GM19328 (cell line): ENCODE results near the gene SIGLEC6.

Experiments used
- ATAC-seq: cut with Tn5 transposase; IDR thresholded peaks from one replicate; pipeline ENCODE4 v1.9.1; 2021; ENCODE audit warnings: mild to moderate bottlenecking, moderate library complexity; ENCODE audit not compliant: unreplicated experiment

The SIGLEC6 gene

DNA sequence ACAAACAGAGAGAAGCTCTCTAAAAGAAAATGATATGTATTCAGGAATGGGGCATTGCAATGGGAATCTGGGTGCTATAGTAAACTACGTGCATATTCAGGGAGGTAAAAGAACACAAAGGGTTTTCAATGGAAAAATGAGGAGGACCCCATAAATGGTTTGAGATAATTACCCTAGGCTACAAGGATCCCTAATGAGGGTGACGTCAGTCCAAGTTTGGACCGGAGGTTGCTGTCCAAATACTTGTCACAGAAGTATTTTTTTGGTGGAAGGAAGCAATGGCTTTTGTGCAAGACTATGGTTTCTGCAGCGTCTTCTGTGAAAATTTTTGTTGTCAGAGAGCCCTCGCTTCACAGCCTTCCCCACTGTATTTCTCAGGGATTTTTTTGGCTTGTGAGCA lies 54.1 kb downstream of the SIGLEC6 start:
- no peak for ATAC-seq

DNA sequence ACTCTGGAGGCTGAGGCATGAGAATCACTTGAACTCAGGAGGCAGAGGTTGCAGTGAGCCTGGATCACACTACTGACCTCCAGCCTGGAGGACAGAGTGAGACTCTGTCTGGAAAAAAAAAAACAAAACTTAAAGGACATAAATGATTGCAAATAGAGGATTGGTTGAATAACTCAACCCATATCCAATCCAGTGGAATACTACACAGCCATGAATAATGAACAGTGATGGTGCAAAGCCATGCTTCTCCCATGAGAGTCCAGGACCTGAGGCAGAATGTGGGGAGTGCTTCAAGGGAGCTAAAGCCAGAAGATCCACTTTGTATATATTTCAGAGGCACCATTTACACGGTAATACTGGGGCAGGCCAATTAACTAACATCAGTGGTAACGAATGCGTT lies 55.3 kb downstream of the SIGLEC6 start:
- no peak for ATAC-seq

DNA sequence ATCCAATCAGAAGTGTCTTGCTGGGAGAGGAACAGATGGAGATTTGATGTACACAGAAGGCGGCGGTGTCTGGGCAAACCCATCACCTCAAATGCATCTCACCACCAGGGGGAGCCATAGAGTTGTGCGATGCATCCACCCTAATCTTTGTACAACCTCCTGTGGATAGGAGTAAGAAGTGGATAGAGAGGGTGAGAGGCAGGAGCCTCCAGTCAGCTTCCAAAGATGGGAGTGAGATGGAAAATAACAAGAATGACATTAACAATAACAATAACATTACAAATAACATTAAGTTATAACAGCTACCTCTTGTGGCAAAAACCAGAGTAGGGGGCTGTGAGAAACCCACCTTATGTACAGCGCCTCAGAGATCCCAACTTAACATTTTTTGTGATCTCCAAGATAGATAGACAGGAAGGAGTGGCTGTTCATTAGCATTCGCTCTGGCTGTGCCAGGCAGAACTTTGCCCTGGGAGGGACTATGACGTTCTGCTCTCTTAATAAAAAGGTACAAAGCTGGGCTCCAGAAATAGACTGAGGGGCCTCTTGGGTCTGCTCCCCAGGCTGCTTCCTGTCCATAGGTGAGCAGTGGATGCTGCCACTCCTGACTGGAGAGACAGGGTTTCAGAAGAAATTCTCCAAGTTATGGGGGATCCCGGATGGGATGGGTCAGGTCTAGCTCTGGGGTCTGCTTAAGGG lies 58.3 kb downstream of the SIGLEC6 start:
- no peak for ATAC-seq

DNA sequence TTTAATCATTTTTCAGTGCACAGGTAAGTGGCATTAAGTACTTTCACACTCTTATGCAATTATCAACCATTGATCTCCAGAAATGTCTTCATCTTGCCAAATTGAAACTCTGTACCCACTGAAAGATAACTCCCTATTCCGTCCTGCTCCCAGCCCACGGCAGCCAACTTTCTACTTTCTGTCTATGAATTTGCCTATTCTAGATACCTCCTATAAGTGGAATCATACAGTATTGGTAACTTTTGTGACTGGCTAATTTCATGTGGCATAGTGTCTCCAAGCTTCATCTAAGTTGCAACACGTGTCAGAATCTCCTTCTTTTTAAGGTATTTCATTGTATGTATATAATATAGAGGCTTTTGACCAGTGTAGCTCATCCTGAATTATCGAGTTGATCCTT lies 58.9 kb downstream of the SIGLEC6 start:
- no peak for ATAC-seq

DNA sequence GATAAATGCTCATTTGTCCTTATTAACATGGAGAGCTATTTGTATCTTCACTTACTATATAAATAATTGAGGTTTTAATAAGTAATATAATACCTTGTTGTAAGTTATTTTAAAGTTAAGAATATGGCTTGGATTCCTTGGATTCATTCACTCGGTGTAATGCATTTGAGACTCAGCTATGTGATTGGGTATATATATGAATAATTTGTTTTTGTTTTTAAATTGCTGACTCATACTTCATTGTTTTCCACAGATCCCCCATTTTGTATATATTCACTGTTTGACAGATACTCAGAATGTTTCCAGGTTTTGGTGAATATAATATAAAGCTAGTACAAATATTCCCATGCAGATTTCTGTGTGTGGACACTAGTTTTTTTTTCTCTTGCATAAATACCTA lies 59.9 kb downstream of the SIGLEC6 start:
- ATAC-seq: no peak

DNA sequence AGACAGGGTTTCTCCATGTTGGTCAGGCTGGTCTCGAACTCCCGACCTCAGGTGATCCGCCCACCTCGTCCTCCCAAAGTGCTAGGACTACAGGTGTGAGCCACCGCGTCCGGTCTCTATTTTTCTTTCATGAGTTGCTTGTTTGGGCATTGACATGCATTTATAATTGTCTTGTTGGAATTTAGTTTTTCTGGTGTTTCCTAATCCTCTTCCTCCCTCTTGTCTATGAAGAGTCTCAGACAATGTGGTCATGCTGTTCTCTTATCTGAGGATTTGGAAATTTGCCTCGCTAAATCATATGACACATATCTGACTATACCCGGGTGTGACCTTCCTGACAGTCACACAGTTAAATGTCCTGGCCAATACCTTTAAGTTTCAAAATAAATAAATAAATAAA lies 60.5 kb downstream of the SIGLEC6 start:
- no peak for ATAC-seq

DNA sequence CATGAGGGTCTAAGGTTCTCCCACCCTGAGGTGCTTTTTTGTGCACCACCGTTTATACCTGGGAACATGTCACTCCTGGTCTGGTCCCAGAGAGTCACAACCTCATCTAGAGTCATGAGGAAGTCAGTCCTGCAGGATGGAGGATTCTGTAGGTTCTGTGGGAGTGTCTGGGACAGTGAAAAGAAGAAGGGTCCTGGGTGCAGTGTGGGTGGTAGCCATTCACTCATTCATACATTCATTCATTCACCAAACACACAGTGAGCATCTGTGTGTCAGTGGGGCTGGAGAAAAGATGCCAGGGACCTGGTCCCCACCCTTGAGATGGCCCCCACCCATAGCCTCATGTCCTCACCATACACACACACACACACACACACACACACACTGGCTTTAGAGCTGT lies 61.8 kb downstream of the SIGLEC6 start:
- no peak for ATAC-seq

DNA sequence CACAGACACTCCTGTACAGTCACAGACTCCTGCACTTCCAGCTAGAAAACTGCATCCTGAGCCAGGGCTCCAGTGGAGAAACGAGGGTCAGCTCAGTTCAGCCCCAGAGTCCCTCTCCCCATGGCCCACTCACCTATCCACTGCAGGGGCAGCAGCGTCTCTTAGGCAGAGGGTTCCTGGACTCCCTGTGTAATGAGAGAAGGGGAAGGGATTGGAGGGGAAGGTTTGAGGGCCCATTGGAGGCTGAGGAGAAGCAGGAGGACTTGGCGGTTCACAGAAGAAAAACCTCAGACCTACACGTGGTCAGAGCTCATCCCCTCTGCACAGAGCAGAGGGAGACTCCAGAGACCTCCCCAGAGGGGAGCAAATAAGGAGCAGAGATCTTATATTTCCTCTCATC lies 62.3 kb downstream of the SIGLEC6 start:
- no peak for ATAC-seq

DNA sequence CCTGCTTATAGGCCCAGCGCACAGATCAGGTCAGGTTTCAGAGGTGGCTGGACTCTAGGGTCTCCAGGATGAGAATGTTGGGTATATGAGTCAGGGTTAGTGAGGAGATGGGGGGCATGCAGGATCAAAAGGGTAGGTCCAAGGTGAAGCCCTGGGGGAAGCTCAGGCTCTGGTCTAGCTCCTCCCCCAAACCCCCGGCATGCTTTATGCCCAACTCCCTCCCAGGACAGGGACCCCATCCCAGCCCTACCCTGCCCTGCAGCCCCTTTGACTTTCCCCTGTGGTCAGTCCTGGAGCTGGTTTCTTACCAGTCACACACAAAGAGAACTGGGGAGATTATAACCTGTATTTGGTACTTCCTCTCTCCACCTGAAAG lies 62.9 kb downstream of the SIGLEC6 start:
- ATAC-seq: no peak

DNA sequence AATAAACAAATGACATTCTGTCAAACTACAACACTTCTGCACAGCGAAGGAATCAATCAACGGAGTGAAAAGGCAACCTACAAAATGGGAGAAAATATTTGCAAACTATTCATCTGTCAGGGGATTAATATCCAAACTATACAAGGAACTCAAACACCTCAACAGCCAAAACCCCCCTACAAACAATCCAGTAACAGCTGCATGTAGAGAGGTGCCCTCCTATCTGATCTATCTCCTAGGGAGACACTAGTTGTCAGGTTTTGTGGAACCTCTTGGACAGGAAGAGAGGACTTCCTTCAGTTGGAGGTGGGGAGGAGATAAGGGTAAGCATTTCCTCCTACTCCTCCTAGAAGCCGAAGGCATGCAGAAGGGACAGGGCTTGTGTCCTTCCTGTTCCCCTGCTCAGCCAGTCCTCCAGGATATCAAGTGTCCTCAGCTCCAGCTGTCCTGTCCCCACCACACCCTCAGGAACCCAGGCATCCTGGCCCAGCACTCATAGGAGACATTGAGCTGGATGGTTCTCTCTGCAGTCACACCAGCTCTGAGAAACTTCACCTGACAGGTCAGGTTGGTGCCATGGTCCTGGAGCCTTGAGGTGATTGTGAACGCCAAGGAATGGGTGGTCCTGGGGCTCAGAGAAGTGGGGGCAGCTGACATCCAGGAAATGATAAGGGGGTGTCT lies 63.5 kb downstream of the SIGLEC6 start:
- ATAC-seq: no peak
